ENCODE data around the gene FAM170B. TPM values are rescaled to one million over a fixed set of nuclear protein-coding genes. Genes with fewer than 3 reads are reported as not detected.

The FAM170B gene
- total RNA-seq, 1 donor from 2014 or later = not detected

DNA sequence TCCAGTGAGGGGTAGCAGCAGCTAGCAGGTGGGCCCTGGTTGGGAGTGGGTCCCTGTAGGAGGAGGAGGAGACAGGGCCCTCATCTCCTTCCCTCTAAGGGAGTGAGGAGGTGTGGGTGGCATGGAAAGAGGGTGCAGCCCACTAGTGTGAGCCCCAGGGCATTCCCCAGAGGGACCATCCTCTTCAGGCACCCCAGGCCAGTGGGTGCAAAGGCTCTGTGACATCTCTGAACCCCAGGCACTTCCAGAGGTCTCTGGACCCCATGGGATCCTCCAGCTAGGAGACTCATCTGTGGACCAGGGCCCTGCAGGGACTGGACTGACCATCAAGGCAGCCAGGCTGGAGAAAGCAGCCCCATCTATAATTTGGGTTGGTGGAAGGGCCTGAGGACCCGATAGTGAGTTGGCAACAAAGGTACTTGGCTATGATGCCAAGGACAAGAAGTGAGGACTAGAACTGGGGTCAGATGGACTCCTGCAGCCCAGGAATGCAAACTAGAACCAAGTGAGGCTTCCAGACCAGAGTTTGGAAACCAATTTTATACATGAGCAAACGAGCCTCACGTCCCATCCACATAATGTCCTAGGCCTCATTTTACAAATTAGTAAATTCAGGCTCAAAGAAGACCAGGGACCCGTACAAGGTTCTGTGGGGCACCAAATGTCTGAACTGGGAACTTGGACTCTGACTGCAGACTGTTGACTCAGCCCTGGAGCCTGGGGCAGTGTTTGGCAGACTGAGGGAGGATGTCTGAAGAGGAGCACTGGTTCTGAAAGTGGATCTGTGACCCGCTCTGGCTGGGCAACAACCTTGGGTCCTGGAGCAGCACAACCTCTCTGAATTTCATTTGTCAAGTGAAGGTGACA is 17.1 kb downstream of the FAM170B start:
- TF ChIP-seq, protein P1, sequence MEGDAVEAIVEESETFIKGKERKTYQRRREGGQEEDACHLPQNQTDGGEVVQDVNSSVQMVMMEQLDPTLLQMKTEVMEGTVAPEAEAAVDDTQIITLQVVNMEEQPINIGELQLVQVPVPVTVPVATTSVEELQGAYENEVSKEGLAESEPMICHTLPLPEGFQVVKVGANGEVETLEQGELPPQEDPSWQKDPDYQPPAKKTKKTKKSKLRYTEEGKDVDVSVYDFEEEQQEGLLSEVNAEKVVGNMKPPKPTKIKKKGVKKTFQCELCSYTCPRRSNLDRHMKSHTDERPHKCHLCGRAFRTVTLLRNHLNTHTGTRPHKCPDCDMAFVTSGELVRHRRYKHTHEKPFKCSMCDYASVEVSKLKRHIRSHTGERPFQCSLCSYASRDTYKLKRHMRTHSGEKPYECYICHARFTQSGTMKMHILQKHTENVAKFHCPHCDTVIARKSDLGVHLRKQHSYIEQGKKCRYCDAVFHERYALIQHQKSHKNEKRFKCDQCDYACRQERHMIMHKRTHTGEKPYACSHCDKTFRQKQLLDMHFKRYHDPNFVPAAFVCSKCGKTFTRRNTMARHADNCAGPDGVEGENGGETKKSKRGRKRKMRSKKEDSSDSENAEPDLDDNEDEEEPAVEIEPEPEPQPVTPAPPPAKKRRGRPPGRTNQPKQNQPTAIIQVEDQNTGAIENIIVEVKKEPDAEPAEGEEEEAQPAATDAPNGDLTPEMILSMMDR (IDR thresholded peaks at IDR 0.05; ENCODE audit: unreplicated experiment) = no peak
- Mint-ChIP-seq H3K9me3 (ENCODE audit: unreplicated experiment) (no peaks in the 10 kb centered on the region), H3K27ac (ENCODE audit: unreplicated experiment) (no peak overlapping the region), H3K4me1 (ENCODE audit: unreplicated experiment) (no peaks in the 10 kb centered on the region), H3K27me3 (ENCODE audit: unreplicated experiment) (peaks cover 2% of the 10 kb centered on the region), H3K36me3 (ENCODE audit: low read depth, unreplicated experiment) (no peaks in the 10 kb centered on the region), H3K4me3 (ENCODE audit: unreplicated experiment) (no peak overlapping the region)
- DNase-seq (ENCODE audit: low spot score) = no peak

DNA sequence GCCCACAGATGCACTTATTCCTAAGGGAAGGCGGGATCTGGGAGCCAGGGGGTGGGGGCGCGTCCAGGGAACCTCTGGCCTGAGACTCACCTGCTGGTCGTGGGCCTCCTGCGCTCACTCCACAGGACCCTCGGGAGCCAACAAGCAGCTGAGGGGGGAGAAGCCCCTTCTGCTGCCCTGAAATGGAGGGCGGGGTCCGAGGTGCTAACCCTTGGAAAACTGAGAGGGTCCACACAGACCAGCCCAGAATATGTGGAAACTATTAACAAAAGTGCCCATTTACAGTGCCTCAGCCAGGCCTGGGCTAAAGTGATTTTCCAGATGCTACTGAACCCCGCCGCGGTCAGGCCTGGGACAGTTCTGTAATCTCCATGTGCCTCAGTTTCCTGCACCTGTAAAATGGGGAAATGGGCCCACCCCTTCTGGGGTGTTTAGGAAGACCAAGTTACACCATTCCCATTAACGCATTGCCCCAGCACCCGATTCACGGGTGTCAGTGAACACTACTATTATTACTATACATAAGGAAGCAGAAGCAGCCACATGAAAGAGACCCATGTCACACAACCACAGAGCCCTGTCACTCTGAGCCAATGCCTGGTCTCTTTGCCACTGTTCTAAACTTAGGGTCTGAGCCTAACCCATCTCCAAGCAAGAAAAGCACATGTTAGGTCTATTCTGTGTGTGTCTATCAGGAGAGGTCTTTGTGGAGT is 17.9 kb downstream of the FAM170B start:
- Mint-ChIP-seq H3K4me1 (ENCODE audit: unreplicated experiment) (no peaks in the 10 kb centered on the region), H3K27me3 (ENCODE audit: unreplicated experiment) (peaks cover 1% of the 10 kb centered on the region)
- DNase-seq (ENCODE audit: low spot score) = no peak

DNA sequence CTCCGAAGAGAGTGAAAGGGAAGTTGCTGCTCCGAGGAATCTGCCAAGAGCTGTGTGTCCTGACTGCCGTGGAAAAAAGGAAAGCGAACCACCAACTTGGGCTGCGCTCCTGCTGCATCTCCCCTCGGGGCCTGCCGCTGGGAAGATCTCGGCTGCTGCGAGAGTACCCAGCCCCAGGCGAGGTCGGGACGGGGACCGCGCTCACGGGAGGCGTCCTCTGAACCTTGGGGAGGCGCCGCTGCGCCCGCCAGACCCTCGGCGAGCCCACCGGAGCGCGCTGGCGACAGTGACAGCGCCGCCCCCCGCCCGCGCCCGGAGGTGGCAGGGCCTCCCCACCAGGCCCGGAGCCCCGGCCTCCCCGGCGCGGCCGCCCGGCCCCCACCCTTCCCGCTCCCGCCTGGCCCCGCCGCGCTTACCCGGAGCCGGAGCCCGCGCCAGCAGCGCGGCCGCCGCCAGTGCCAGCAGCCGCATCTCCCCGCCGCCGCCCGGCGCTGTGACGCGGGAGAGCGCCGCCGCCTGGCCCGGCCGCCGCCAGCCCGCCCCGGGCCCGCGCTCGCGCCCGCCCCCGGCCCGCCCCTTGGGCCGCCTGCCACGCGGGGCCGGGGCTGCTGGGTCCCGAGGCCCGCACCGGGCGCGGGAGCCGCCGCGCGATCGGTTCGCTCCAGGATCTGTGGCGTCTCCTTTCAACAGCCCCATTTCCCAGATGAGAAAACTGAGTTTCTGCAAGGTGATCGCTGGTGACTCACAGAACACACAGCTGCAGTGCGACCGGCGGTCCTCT is 18.6 kb downstream of the FAM170B start, which contains the start of gene VSTM4:
TSS of gene VSTM4 (minus strand) at position 508 of the 781 bp plus-strand sequence. CDS start at position 471, 37 bp downstream.
- TF ChIP-seq, protein P1 (IDR thresholded peaks at IDR 0.05; ENCODE audit: unreplicated experiment) = no peak
- peak; percentile 50 for DNase-seq (ENCODE audit: low spot score)
- H3K27ac Mint-ChIP-seq (ENCODE audit: unreplicated experiment) = no peak within 1 kb of the TSS
- H3K27me3 Mint-ChIP-seq (ENCODE audit: unreplicated experiment) = no peaks in the 10 kb centered on the region
- H3K36me3 Mint-ChIP-seq (ENCODE audit: low read depth, unreplicated experiment) = no peaks in the 10 kb centered on the region
- no peaks in the 10 kb centered on the region for H3K4me1 Mint-ChIP-seq (ENCODE audit: unreplicated experiment)
- no peaks in the 10 kb centered on the region for H3K9me3 Mint-ChIP-seq (ENCODE audit: unreplicated experiment)
- peak within 1 kb of the TSS; percentile 89 for H3K4me3 Mint-ChIP-seq (ENCODE audit: unreplicated experiment)

More for the DNA sequence above, 17.9 kb downstream of the FAM170B start:
- Mint-ChIP-seq H3K9me3 (ENCODE audit: unreplicated experiment) (no peaks in the 10 kb centered on the region), H3K36me3 (ENCODE audit: low read depth, unreplicated experiment) (no peaks in the 10 kb centered on the region), H3K4me3 (ENCODE audit: unreplicated experiment) (no peak overlapping the region), H3K27ac (ENCODE audit: unreplicated experiment) (no peak overlapping the region)
- TF ChIP-seq, protein P1 (IDR thresholded peaks at IDR 0.05; ENCODE audit: unreplicated experiment) = no peak

DNA sequence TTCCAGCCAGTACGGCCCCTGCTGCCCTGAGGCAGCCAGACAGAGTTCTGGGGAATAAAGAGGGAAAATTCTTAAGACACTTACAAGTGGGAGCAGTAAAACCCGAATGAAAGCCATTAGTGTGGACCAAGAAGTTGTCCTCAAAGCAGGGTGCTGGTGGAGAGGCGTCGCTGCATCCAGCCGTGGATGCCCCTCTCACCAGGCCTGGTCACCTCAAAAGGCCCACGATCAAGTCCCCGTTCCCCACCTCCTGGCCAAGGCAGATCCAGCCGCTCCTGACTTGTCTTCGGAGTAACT is 19.2 kb downstream of the FAM170B start:
- peak overlapping the region; percentile 89 for H3K4me3 Mint-ChIP-seq (ENCODE audit: unreplicated experiment)
- no peaks in the 10 kb centered on the region for H3K9me3 Mint-ChIP-seq (ENCODE audit: unreplicated experiment)
- no peak for DNase-seq (ENCODE audit: low spot score)
- no peaks in the 10 kb centered on the region for H3K36me3 Mint-ChIP-seq (ENCODE audit: low read depth, unreplicated experiment)
- TF ChIP-seq, protein P1 (IDR thresholded peaks at IDR 0.05; ENCODE audit: unreplicated experiment) = no peak
- H3K27ac Mint-ChIP-seq (ENCODE audit: unreplicated experiment) = no peak overlapping the region
- H3K4me1 Mint-ChIP-seq (ENCODE audit: unreplicated experiment) = no peaks in the 10 kb centered on the region
- H3K27me3 Mint-ChIP-seq (ENCODE audit: unreplicated experiment) = no peaks in the 10 kb centered on the region
